SK-N-SH treated with all-trans-retinoic acid at 6 μM for 48 hours (cell line): ENCODE data around the gene KRT81.
"Not testable (repeated sequence)": the region's sequence is repeated elsewhere in the genome, so short reads cannot be mapped to it uniquely, and the experiment has no call there.

ENCODE experiments used
- ATAC-seq: fragments of 200-7000 bp; cut with Tn5 transposase; 3 replicates; pipeline ENCODE4 v1.9.1; 2020; ENCODE audit warnings: mild to moderate bottlenecking, moderate library complexity
- ARNTL ChIP-seq: fragments of 450-650 bp; formaldehyde crosslinking; IDR thresholded peaks from 2 replicates; pipeline ENCODE4 v1.5.0; 2020; ENCODE audit warnings: low read depth, mild to moderate bottlenecking, moderate library complexity, borderline replicate concordance
- BACH2 ChIP-seq: fragments of 250-450 bp; sonication (Bioruptor Pico); IDR thresholded peaks from 2 replicates; pipeline ENCODE4 v1.9.0; 2021; ENCODE audit warnings: mild to moderate bottlenecking, borderline replicate concordance
- CSDC2 ChIP-seq: fragments of 250-450 bp; sonication (Bioruptor Pico); IDR thresholded peaks from 2 replicates; pipeline ENCODE4 v1.5.0; 2020; ENCODE audit warnings: mild to moderate bottlenecking, moderate library complexity
- GLIS3 ChIP-seq: fragments of 250-450 bp; sonication (Bioruptor Pico); IDR thresholded peaks from 2 replicates; pipeline ENCODE4 v1.5.0; 2020; ENCODE audit warnings: mild to moderate bottlenecking, moderate library complexity
- ISL1 ChIP-seq: fragments of 250-450 bp; sonication (Bioruptor Pico); IDR thresholded peaks from 2 replicates; pipeline ENCODE4 v2.1.2; 2022; ENCODE audit warnings: mild to moderate bottlenecking, moderate library complexity
- OSR1 ChIP-seq: fragments of 250-450 bp; sonication (Bioruptor Pico); IDR thresholded peaks from 2 replicates; pipeline ENCODE4 v1.8.0; 2022; ENCODE audit warnings: moderate library complexity, mild to moderate bottlenecking, inconsistent platforms
- PPARA ChIP-seq: fragments of 250-450 bp; sonication (Bioruptor Pico); IDR thresholded peaks from 2 replicates; pipeline ENCODE4 v1.5.0; 2020; ENCODE audit warnings: mild to moderate bottlenecking, borderline replicate concordance
- RARB ChIP-seq: fragments of 250-450 bp; sonication (Bioruptor Pico); IDR thresholded peaks from 2 replicates; pipeline ENCODE4 v1.8.0; 2021; ENCODE audit warnings: mild to moderate bottlenecking, moderate library complexity
- SNAI2 ChIP-seq: fragments of 250-450 bp; sonication (Bioruptor Pico); IDR thresholded peaks from 2 replicates; pipeline ENCODE4 v1.5.0; 2020; ENCODE audit warnings: mild to moderate bottlenecking, moderate library complexity
- TCF4 ChIP-seq: fragments of 250-450 bp; sonication (Bioruptor Pico); IDR thresholded peaks from 2 replicates; pipeline ENCODE4 v1.8.0; 2021; ENCODE audit warnings: mild to moderate bottlenecking, moderate library complexity, borderline replicate concordance
- TOX ChIP-seq: fragments of 250-450 bp; sonication (Bioruptor Pico); IDR thresholded peaks from 2 replicates; pipeline ENCODE4 v1.8.0; 2021; ENCODE audit warnings: mild to moderate bottlenecking, moderate library complexity, borderline replicate concordance
- ZC3H10 ChIP-seq: fragments of 250-450 bp; sonication (Bioruptor Pico); IDR thresholded peaks from 2 replicates; pipeline ENCODE4 v1.5.1; 2021; ENCODE audit warnings: mild to moderate bottlenecking, moderate library complexity
- ZFP3 ChIP-seq: fragments of 250-450 bp; sonication (Bioruptor Pico); IDR thresholded peaks from 2 replicates; pipeline ENCODE4 v1.5.0; 2020; ENCODE audit warnings: mild to moderate bottlenecking, moderate library complexity
- ZFP30 ChIP-seq: fragments of 450-650 bp; formaldehyde crosslinking; IDR thresholded peaks from 2 replicates; pipeline ENCODE4 v1.5.0; 2022; ENCODE audit warnings: mild to moderate bottlenecking, moderate library complexity
- ZNF565 ChIP-seq: fragments of 450-650 bp; formaldehyde crosslinking; conservative IDR thresholded peaks from 2 replicates; pipeline ENCODE4 v1.5.0; 2020; ENCODE audit warnings: low read depth, mild to moderate bottlenecking, moderate library complexity
- ZNF70 ChIP-seq: fragments of 450-650 bp; formaldehyde crosslinking; IDR thresholded peaks from 2 replicates; pipeline ENCODE4 v1.5.0; 2020; ENCODE audit warnings: mild to moderate bottlenecking, moderate library complexity
- ZNF8 ChIP-seq: fragments of 450-650 bp; formaldehyde crosslinking; IDR thresholded peaks from 2 replicates; pipeline ENCODE4 v1.5.0; 2020; ENCODE audit warnings: mild to moderate bottlenecking, moderate library complexity
- TF ChIP-seq, protein P1 (sequence below): fragments of 250-450 bp; sonication (Bioruptor Pico); IDR thresholded peaks from 2 replicates; pipeline ENCODE4 v1.5.0; 2020; ENCODE audit warnings: mild to moderate bottlenecking, moderate library complexity
- TF ChIP-seq, protein P2 (sequence below): fragments of 250-450 bp; sonication (Bioruptor Pico); IDR thresholded peaks from 2 replicates; pipeline ENCODE4 v1.5.1; 2020; ENCODE audit warnings: low read depth, mild to moderate bottlenecking, moderate library complexity
- TF ChIP-seq, protein P3 (sequence below): fragments of 250-450 bp; sonication (Bioruptor Pico); IDR thresholded peaks from 2 replicates; pipeline ENCODE4 v1.8.0; 2021; ENCODE audit warnings: low read depth, mild to moderate bottlenecking, moderate library complexity, borderline replicate concordance
- TF ChIP-seq, protein P4 (sequence below): fragments of 250-450 bp; sonication (Bioruptor Pico); IDR thresholded peaks from 2 replicates; pipeline ENCODE4 v1.8.0; 2020; ENCODE audit warnings: mild to moderate bottlenecking, moderate library complexity, borderline replicate concordance

Gene KRT81

DNA sequence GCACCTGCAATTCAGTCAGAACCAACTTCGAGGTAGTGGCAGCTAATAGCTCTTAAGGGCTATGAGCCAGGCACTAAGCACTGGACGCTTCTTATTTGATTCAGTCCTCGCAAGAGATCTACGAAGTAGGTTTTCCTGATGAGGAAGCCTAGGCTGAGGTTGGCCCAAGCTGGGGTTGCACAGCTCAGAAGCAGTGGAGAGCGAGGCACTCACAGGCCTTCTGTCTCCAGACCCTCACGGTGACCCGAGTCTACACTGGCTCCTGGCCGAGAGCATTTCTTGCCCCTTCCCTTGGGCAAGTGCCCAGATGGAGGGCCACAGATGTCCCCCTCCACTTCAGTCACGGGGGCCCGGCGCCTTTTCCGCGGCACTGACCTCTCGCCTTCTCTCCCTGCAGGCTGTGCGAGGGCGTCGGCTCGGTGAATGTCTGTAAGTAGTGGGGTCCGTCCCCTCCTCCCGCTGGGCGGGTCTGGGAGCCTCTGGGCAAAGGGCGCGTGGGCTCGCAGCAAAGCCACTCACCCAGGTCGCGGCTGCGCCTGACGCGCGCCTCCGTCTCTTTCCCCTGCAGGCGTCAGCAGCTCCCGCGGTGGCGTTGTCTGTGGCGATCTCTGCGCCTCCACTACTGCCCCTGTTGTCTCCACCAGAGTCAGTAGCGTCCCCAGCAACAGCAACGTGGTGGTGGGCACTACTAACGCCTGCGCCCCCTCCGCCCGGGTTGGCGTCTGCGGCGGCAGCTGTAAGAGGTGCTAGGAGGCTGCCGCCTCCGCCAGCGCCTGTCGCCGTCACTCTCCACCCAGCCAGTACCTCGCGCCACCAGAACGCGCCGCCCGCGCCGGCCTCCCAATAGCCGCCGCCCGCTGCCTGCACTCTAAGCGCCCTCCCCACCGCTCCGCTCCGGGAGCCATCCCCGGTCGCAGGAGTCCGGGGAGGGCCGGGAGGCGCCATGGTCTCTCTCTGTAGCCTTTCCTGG lies 16.8 kb upstream of the KRT81 start (continued):
- TF ChIP-seq, protein P1, sequence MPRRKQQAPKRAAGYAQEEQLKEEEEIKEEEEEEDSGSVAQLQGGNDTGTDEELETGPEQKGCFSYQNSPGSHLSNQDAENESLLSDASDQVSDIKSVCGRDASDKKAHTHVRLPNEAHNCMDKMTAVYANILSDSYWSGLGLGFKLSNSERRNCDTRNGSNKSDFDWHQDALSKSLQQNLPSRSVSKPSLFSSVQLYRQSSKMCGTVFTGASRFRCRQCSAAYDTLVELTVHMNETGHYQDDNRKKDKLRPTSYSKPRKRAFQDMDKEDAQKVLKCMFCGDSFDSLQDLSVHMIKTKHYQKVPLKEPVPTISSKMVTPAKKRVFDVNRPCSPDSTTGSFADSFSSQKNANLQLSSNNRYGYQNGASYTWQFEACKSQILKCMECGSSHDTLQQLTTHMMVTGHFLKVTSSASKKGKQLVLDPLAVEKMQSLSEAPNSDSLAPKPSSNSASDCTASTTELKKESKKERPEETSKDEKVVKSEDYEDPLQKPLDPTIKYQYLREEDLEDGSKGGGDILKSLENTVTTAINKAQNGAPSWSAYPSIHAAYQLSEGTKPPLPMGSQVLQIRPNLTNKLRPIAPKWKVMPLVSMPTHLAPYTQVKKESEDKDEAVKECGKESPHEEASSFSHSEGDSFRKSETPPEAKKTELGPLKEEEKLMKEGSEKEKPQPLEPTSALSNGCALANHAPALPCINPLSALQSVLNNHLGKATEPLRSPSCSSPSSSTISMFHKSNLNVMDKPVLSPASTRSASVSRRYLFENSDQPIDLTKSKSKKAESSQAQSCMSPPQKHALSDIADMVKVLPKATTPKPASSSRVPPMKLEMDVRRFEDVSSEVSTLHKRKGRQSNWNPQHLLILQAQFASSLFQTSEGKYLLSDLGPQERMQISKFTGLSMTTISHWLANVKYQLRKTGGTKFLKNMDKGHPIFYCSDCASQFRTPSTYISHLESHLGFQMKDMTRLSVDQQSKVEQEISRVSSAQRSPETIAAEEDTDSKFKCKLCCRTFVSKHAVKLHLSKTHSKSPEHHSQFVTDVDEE (CRISPR knock-in tag), result no peak; the same call in 1 of the 2 replicates
- TF ChIP-seq ZFP3 (no peak), CSDC2 (CRISPR knock-in tag) (no peak), ZNF70 (CRISPR knock-in tag) (no peak), BACH2 (CRISPR knock-in tag) (no peak), ISL1 (CRISPR knock-in tag) (no peak)
- TF ChIP-seq, all 23 proteins: peak for 0

DNA sequence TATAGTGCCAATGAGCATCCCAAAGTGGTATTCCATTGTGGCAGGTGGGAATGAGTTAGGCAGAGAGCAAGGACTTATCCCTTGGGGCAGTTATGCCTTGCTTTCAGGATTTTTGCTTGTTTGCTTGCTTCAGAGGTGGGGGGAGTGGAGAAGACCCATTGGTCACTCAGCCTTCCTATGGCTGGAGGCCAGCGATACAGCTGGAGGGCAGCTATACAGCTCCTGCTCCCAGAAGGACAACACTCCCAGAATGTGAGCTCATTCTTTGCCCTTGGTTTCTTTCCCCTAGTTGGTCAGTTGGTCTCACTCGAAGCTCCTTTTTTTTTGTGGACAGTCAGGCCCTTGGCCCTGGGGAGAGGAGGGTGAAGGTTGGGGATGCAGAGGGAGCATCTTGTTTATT lies 15.4 kb upstream of the KRT81 start:
- TF ChIP-seq TOX (CRISPR knock-in tag), result no peak
- no peak for TF ChIP-seq ZNF8 (CRISPR knock-in tag)
- TF ChIP-seq PPARA (CRISPR knock-in tag), result no peak
- TF ChIP-seq GLIS3 (CRISPR knock-in tag), result no peak
- no peak for TF ChIP-seq TCF4 (CRISPR knock-in tag)
- no peak for TF ChIP-seq ISL1 (CRISPR knock-in tag)
- no peak for TF ChIP-seq RARB (CRISPR knock-in tag)
- TF ChIP-seq ZFP3, result no peak
- no peak for TF ChIP-seq CSDC2 (CRISPR knock-in tag)
- TF ChIP-seq, protein P2, sequence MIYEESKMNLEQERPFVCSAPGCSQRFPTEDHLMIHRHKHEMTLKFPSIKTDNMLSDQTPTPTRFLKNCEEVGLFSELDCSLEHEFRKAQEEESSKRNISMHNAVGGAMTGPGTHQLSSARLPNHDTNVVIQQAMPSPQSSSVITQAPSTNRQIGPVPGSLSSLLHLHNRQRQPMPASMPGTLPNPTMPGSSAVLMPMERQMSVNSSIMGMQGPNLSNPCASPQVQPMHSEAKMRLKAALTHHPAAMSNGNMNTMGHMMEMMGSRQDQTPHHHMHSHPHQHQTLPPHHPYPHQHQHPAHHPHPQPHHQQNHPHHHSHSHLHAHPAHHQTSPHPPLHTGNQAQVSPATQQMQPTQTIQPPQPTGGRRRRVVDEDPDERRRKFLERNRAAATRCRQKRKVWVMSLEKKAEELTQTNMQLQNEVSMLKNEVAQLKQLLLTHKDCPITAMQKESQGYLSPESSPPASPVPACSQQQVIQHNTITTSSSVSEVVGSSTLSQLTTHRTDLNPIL (CRISPR knock-in tag), result no peak
- no peak for TF ChIP-seq ZNF565 (CRISPR knock-in tag)
- TF ChIP-seq, all 23 proteins: peak for 0
- no peak for ATAC-seq

DNA sequence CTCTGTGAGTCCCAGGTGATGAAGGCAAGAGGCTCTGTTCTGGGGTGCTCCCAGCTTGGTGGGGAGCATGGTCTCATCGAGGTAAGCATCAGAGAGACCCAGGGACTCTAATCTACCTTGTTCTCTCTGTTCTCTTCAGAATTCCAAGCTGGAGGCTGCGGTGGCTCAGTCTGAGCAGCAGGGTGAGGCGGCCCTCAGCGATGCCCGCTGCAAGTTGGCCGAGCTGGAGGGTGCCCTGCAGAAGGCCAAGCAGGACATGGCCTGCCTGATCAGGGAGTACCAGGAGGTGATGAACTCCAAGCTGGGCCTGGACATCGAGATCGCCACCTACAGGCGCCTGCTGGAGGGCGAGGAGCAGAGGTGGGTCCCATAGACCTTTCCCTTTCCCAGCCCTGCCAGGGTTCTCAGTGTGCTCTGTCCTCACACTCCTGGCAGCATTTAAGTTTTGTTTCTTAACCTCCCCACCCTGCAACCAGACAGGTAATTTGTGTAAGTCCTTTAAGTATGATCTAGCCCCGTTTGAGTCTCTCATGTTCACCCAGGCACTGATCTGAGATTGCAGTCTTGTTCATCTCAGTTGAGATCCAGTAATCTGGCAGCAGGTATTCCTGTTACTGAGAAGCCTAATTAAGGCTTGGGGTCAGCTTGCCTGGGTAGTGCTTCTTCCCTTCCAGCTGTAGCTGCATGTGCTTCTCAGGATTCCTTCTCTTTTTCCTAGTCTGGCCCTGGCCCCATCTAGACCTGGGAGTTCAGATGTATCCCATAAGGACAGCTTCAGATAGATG lies 14.8 kb upstream of the KRT81 start:
- TF ChIP-seq CSDC2 (CRISPR knock-in tag) (no peak), OSR1 (CRISPR knock-in tag) (no peak), ZFP30 (CRISPR knock-in tag) (no peak), SNAI2 (no peak), ISL1 (CRISPR knock-in tag) (no peak), PPARA (CRISPR knock-in tag) (no peak), ZC3H10 (CRISPR knock-in tag) (no peak), GLIS3 (CRISPR knock-in tag) (no peak), ARNTL (CRISPR knock-in tag) (no peak), ZNF8 (CRISPR knock-in tag) (no peak), ZFP3 (no peak)
- TF ChIP-seq, protein P3, sequence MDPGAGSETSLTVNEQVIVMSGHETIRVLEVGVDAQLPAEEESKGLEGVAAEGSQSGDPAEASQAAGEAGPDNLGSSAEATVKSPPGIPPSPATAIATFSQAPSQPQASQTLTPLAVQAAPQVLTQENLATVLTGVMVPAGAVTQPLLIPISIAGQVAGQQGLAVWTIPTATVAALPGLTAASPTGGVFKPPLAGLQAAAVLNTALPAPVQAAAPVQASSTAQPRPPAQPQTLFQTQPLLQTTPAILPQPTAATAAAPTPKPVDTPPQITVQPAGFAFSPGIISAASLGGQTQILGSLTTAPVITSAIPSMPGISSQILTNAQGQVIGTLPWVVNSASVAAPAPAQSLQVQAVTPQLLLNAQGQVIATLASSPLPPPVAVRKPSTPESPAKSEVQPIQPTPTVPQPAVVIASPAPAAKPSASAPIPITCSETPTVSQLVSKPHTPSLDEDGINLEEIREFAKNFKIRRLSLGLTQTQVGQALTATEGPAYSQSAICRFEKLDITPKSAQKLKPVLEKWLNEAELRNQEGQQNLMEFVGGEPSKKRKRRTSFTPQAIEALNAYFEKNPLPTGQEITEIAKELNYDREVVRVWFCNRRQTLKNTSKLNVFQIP (CRISPR knock-in tag), result no peak
- TF ChIP-seq, protein P4, sequence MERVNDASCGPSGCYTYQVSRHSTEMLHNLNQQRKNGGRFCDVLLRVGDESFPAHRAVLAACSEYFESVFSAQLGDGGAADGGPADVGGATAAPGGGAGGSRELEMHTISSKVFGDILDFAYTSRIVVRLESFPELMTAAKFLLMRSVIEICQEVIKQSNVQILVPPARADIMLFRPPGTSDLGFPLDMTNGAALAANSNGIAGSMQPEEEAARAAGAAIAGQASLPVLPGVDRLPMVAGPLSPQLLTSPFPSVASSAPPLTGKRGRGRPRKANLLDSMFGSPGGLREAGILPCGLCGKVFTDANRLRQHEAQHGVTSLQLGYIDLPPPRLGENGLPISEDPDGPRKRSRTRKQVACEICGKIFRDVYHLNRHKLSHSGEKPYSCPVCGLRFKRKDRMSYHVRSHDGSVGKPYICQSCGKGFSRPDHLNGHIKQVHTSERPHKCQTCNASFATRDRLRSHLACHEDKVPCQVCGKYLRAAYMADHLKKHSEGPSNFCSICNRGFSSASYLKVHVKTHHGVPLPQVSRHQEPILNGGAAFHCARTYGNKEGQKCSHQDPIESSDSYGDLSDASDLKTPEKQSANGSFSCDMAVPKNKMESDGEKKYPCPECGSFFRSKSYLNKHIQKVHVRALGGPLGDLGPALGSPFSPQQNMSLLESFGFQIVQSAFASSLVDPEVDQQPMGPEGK (CRISPR knock-in tag), result no peak
- TF ChIP-seq, protein P2 (CRISPR knock-in tag), result no peak
- TF ChIP-seq, all 23 proteins: peak for 0
- ATAC-seq, result peak; percentile 57

DNA sequence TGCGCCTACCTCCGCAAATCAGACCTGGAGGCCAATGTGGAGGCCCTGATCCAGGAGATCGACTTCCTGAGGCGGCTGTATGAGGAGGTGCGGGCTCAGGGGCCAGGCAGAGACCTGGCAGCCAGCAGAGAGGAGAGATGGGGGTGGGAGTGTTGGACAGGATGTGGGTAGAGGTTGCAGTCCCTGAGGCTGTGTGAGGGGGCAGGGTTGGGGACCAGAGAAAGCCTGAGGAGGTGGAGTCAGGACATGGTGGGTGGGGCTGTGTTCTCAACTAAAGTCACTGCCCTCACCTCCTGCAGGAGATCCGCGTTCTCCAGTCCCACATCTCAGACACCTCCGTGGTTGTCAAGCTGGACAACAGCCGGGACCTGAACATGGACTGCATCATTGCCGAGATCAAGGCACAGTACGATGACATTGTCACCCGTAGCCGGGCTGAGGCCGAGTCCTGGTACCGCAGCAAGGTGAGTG lies 13.6 kb upstream of the KRT81 start:
- ATAC-seq, result not testable (repeated sequence)

DNA sequence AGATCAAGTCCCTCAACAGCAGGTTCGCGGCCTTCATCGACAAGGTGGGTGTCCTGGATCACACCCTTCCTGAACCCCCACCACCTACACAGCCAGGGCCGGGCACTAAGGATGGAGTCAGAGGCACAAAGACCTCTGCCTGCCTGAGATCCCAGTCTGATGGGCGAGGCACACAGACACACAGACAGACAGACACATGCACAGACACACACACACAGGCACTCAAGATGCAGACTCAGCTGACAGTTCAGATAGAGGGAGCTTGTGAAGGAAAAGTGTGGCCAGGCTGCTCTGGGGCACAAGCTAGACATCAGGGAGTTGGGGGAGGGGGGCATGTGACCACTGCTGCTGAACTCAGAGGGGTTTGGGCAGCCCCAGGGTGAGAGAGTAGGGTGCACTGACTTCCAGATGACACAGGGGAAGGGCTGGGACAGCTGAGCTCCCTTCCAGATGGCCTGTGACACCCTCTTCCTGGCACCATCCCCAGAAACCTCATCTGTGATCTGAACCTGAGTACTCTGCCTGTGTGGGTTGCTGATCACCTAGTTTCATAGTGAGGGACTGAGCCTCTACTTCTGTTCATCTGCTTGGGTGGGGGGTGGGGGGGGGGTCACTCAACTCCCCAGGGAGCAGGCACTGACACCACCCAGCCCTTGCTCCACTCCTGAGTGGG lies 11.0 kb upstream of the KRT81 start:
- peak; percentile 57; the same call in 2 of the 3 replicates for ATAC-seq

DNA sequence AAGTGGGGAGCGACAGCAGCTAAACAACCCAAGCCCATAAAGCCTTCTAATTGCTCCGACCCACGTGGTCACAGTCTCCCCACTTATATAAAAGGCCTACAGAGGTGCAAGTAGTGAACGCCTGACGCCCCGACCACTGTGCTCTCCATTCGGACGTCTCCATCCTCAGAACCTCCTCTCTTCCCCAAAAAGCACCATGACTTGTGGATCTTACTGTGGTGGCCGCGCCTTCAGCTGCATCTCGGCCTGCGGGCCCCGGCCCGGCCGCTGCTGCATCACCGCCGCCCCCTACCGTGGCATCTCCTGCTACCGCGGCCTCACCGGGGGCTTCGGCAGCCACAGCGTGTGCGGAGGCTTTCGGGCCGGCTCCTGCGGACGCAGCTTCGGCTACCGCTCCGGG lies 10.4 kb upstream of the KRT81 start:
- not testable (repeated sequence) for ATAC-seq
